Stimulated activated CD8-positive, alpha-beta memory T cell treated with anti-CD3 and anti-CD28 coated beads, Interleukin-7, amount 100 ng/mL, for 24 hours (primary cell): ENCODE results near the gene CACNA1D.

Experiments used
- DNase-seq: peaks from one replicate; pipeline ENCODE4 v3.0.0-alpha.2; 2020; ENCODE audit warnings: low read depth

Gene CACNA1D

DNA sequence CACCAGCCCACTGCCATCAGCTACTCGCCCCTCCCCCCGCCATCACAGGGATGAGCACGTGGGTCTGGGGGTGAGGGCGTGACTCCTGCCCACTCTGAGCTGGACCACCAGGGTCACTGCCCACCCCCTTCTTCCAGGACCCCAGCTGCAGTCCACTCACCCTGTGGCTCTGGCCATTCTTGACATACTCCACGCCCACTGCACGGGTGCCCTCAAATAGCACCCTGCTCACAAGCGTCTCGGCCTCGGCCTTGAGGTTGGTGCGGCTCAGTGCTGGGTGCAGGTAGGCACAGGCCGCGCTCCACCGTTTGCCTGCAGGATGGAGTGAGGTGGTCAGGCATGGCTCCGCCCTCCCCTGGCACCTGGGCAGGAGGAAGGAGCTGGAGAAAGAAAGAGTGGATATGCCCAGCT lies 327.9 kb downstream of the CACNA1D start:
- DNase-seq = no peak

DNA sequence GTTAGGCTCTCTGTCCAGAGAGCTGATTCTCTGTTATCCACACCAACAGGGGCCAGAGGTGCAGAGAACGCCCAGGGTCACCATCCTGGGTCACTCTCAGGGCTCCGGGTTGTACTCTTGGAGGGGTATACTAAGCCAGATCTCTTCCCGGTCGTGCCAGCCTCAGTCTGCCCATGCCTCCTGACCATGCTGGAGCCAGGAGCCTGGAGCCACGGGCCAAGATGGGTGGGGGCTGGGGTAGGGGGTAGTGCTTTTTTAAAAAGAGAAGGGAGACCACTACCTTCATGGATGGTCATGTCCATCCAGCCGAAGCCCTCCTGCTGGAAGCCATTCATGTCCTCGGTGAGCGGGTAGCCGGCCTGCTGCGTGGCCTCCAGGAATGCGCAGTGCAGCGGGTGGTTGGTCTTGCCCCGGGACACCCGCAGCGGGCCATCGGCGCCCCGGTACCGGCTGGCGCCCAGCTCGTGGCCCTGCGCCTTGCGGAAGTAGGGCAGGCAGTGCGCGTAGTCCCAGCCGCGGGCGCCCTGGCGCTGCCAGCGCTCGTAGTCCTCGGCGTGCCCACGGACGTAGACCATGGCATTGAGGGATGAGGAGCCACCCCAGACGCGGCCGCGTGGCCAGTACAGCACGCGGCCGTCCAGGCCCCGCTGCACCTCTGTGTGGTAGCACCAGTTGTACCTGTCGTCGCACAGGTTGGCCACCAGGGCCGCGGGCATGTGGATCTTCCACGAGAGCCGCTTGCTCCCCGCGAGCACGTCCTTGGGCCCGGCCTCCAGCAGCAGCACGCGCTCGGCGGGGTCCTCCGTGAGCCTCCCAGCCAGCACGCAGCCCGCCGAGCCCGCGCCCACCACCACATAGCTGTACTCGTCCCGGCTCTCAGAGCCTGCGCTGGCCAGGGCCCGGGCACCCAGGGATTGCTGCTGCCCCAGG lies 328.9 kb downstream of the CACNA1D start:
- DNase-seq = no peak

DNA sequence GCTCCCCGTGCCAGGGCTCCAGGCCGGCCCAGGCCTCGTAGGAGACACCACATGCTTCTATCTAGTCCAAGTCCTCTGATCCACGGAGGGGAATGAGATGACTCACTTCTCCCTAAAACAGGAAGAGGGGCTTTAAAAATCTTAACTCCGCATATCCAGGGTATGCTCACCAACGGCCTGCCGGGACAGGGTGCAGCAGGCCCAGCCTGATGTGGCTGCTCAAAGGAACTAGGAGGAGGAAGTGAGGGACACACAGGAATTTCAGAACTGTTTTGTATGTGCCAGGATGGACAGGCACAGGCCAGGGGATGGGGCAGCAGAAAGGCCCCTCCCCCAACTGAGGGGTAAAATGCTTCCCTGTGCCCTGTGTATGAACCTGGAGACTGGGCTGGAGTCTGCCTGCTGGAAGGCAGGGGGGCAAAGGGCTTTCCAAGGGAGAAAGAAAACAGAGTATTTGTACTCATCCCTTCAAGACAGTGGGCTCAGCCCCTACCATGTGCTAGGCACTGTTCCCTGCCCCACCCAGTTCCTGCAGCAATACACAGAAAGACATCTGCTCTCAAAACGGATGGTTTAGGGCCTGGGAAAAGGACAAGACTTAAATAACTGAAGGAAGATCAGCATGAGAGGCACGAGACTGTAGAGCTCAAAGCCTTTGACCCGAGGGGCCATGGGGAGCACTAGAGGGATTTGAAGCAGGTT lies 329.7 kb downstream of the CACNA1D start:
- no peak for DNase-seq

DNA sequence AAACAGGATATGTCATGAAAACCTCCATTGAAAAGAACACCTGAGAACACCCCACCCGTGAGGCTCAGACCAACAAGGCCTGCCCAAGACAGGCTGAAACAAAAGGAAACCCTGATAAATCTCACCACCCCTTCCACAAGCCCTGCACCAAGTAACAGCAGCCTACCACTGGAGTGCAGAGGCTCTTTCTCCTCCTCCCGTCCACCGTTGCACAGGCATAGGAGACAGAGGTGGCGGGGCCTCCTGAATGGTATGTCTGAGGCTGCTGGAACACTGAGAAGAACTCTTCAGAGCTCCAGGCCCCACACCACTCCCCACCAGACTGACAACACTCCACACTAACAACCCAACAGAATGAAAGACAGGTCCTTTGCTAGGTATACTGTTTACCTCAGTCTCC lies 330.4 kb downstream of the CACNA1D start:
- DNase-seq = no peak

DNA sequence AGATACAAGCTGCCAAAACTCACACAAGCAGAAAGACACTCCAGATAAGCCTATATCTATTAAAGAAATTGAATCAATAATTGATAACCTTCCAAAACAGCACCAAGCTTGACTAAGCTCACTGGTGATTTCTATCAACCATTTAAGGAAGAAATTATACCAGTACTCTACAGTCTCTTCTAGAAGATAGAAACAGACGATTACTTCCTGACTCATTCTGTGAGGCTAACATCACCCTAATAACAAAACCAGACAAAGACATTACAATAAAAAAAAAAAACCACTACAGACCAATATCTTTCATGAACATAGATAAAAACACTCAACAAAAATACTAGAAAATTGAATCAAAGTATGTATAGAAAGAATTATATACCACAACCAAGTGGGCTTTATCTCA lies 331.6 kb downstream of the CACNA1D start:
- no peak for DNase-seq

DNA sequence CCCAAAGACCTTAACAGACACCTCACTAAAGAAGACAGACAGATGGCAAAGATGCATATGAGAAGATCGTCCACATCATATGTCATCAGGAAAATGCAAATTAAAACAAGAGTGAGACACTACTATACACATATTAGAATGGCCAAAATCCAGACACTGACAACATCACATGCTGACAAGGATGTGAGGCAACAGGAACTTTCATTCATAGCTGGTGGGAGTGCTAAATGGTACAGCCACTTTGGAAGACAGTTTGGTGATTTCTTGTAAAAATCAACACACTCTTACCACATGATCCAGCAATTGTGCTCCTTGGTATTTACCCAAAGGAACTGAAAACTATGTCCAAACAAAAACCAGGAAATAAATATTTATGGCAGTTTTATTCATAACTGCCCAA lies 334.2 kb downstream of the CACNA1D start:
- no peak for DNase-seq

DNA sequence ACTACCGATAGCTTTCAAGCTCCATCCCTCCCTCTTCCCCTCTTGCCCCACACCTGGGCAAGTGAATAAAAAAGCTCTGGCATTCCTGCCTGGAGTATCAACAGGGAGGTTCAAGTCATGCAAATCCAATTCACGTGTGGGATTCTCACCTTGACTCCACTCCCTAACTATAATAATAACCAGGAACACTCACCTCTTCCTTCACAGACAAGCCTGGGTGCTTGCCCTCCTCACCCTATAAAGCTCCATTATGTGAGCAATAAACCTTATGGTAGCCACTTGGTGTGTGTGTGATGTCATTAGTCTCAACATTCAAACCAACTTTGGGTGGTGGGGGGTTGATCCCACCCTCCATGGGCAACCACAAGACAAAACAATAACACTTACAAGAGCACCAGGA lies 335.2 kb downstream of the CACNA1D start:
- DNase-seq = no peak

DNA sequence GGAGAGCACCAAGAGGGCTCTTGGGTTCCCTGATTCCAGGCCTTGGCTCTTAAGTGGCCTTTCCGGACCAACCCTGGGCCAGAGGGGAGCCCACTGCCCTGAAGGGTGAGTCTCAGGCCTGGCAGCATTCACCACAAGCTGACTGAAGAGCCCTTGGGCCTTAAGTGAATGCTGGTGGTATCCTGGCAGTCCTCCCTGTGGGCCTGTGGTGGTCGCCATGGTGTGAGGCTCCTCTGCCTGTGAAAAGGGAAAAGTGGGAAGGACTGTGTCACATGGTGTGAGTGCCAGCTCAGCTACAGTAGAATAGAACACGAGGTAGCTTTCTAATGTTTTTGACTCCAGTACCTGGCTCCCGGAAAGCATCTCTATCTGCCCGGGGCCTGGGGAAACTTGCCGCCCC lies 336.5 kb downstream of the CACNA1D start:
- no peak for DNase-seq

DNA sequence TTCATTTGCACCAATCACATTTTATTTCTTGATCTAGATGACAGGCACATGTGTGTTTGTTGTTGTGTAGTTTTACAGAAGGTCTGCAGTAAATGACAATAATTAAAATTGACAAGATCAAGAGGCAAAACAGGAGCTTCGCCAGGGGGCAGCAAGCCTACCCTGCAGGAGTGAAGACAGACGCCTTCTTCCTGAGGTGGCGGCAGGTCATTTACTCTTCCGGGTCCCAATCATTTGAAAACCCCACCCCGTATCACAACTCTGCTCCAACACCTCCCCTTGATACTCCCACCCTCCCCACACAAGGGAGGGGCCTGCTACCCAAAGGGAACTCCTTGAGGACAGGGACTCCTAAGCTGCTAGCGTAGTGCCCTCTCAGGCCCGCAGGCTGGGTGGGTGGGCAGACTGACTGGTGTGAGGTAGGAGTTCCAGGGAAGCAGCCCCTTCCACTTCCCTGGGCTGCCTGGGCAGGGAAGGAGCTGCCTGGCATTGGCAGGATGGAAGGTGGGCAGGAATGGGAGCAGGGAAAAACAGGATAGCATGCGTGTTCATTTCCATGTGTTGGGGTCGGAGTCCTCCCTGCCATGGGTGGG lies 338.7 kb downstream of the CACNA1D start:
- DNase-seq = no peak

DNA sequence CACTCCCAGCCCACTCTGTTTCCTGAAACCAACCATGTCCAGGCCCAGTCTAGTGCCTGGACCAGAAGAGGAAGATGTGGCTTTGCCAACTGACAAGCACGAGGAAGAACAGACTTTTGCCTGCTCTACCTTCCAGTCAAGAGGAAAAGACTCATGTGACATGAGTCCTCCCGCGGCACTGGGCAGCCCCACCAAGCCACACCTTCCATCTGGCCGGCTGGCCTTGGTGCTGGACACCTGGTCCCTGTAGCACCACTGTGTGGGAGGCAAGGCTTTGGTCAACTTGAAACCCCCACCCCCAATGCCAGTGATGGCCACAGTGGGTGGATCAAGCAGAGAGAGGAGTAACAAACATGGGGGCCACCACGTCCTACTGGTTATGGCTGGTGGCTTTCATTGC lies 339.3 kb downstream of the CACNA1D start:
- no peak for DNase-seq

DNA sequence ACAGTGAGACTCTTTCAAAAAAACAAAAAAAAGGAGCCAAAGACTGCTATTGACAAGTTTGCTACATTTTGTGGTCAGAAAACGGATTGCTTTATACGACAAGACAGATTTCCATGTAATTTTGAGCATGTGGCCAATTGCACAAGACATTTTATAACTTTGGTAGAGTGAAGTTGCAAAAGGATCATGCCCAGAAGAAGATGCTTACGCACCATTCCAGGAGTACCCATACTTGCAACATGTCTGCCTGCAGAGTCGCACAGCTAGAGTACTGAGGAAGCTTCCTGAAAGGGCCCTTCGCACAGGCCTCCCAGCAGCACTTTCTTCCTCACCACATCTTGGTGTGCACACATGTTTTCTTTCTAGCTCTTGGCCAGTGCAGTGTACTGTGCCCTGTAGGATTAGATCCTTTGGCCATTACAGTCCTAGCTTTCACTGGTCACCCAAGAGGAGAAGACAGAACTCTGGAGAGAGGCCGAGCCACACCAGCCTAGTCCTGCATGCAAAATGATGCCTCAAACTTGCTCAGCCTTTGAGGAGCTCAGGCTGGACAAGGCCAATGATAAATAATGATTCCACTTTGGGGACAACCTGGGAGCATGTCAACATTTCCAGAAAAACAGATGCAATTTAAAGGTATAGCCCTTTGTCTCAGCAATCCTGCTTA lies 340.2 kb downstream of the CACNA1D start:
- no peak for DNase-seq

DNA sequence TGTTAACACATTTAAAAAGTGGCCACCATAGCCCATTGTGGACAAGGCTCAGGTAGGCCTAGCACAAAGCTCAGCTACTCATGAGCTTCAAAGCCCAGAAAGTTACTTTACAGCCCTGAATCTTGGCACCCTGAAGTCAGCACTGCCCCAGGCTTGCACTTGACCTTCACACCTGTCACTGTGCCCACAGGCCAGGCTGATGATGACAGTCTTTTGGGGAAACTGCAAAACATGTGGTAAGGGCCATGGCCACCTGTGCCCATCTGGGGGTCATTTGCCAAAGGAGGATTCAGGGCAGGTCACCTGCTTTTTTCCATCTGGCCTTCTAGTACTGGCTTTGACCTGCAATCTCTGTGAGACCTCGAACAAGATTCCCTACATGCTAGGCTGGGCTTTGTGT lies 340.8 kb downstream of the CACNA1D start:
- no peak for DNase-seq

DNA sequence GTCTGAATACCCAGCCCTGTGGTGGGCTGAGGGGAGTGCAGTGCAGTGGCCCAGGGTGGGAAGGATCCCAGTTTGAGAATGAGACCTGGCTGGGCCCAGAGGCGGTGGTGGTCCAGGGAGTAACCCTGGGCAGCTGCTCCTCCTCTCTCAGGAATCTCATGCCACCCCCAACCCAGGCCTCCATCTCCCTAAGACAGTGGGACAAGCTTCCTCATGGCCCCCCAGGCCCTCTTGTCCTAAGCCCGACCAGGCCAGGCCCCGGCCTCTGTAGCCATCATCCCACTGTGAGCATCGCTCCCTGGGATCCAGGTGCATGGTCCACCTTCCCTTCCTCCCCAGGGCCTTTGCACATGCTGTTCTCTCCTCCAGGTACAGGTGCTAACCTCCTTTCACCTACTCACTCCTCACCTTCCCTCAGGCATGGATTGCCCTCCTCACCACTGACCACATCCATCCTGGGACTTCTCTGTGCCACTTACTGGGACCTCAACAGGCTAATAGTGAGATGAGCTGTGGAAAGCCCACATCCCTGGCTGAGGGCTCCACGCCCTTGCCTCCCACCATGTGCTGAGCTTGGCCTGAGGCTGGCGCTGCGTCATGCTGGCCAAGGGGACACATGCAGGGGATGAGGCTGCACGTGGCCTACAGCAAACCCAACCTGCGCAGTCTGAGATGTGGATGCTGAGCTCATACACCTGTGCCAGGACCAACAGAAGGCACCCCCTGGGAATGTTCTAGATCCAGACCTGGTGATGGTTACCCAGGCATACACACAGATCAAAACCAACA lies 341.9 kb downstream of the CACNA1D start:
- no peak for DNase-seq

DNA sequence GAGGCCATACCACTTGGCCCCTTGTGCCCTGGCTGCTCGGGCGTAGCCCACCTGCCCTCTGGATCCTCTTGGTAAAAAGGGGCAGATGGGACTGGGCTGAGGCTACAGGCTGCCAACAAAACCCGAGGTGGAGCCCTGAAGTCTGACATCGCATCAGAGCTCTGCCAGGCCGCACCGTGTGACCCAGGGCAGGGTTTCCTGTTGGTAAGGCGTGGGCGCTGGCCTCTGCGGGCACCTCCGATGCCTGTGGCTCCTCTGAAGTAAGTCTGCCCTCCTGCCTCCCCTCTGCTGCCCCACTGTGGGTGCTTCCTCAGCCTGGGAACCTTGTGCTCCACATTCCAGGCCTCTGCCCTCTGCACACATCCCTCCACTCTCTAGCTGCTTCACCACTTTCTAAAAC lies 342.9 kb downstream of the CACNA1D start:
- DNase-seq = no peak

DNA sequence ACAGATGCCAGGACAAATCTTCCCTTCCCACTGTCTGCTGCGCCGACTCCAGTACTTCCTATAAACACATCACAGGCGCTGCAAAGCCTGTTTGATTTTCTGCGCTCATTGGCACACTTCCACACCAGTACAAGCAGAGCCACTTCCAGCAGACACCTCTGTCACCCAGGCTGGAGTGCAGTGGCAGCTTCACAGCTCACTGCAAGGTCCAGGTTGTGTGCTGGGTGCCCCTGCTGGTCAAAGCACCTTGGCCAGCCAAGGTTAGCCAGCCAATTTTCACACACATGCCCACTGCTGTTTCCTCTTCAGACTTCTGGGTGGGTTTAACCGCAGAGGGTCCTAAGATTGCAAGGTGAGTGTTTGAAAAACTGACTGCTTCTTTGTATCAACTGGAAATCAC lies 346.9 kb downstream of the CACNA1D start:
- no peak for DNase-seq

DNA sequence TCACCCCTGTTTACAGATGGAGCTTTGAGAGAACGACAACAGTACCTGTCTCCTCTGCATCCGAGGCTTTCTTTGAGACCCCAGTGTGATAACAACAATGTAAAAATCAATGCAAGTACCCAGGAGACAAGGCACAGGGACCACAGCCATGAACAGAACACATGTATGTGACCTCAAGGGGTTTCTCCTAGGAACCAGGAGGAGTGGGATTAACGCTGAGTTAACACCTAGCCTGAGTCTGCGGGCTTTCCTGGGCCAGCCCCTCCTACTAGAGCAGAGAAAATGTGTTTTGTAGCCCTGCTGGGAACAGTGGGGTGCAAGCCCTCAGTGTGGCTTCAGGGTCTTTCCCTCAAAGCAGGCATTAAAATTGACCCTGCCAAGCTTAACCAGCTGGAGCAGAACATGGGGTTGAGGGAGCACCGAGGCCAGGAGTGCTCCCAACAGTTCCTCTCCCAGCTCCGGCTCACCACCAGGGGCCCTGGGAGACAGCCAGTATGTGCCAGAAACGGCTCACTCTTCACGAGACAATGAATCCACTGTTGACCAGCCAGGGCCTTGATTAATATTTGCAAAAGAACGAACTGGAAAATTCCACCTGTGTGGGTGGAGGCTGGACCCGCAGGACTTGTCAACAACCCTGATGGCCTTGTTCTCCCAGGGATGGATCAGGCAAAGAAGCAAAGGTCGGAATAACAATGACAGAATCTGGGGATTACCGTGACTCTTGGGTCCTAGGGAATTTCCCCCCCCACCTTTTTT lies 348.2 kb downstream of the CACNA1D start:
- DNase-seq = no peak

DNA sequence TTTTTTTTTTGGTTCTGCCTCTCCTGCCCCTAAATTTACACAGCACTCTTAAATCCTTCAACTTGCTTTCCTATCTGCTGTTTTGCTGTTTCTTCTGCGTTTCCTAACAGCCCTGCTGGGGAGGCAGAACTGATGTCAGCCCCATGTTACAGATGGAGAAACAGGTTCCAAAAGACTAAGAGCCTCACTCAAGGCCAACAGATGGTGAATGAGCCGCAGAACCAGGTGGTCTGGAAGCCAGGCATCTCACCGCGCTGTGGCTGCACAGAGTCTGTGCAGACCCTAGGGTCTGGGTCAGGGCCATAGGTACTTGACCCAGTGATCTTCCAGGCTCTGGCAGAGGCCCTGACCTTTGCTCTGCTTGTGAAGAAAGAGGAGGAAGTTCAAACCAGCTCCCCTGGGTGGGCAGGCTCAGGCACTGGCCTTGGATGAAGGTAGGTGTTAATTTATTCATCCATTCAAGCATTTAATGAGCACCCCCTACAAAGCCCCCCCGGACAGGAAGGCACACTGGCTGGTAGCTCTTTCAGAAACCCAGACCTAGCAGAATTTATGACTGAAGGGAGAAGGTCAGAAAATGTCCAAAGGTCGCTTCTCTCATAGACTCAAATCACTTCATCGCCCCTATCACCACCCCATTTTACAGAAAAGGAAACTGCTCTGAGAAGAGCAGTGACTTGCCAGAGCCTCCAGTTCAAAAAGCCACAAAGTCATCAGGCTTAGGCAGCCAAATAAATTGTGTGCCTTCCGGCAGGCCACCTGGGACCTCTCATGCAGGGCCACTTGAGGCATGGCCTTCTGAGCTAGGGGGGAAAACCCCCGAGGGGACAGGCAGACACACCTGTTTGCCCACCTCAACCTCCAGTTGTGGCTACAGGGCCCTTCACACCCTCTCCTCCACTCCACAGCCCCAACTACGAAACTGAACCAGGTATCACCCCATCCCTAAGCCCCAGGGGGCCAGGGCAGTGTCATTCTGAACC lies 349.1 kb downstream of the CACNA1D start:
- DNase-seq = no peak

DNA sequence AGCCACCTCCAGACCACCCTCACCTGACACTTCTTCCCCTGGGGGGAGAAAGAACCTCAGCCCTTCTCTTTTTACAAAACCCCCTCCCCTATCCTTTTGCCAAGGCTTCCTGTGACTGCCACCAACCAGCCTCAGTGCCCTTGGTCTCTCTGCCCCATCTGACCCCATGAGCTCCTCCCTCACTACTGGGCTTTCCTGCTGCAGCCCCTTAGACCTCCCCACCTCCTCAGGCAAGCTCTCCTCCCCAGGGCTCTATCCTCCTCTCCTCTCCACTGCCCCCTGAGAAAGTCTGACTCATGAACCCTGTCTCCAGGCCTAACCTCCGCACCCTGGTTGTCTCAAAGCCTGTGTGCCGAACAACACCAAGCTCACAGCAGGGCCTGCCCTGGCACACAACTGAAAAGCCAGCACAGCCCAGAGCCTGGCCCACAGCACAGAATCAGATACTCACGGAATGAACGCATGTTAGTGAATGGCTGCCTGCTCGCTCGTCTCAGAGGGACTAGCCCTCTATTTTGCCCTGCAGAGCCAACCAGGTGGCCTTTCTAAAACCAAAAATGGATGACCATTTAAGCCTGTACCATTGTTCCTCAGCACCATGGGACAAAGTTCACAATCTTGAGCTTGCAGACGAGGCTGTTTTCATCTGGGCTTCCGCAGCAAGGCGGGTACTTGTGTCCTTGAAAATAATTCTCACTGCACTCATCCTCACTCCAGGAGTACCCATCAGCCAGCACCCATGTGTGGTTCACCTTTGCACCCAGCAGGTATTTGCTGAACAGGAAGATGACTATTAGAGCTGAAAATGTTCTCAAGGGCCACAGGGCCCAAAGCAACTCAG lies 350.1 kb downstream of the CACNA1D start:
- DNase-seq = no peak
